IMR-90 (cell line): ENCODE data around the gene SNX11. TPM values are rescaled to one million over a fixed set of nuclear protein-coding genes. Genes with fewer than 3 reads are reported as not detected.

Experiments used
- ATAC-seq: fragments of 200-7000 bp; cut with Tn5 transposase; 2 replicates; pipeline ENCODE4 v1.9.1; 2020; ENCODE audit warnings: low read depth, mild to moderate bottlenecking, moderate library complexity
- BruUV-seq: library from RNA; stranded (reverse); fragments of 400-500 nt; replicated peaks from 2 replicates; lab custom pipeline; 2021; lab: Mats Ljungman, UMichigan
- CTCF ChIA-PET: fragments of 300-600 bp; formaldehyde crosslinking; extraction: SDS; loops from one replicate; lab custom pipeline; 2021; ENCODE audit warnings: antibody characterized with exemption; lab: Yijun Ruan, JAX
- POLR2A ChIA-PET: fragments of 300-600 bp; sonication (Branson Sonifier 250); formaldehyde crosslinking; loops from one replicate; lab custom pipeline; 2022; ENCODE audit warnings: antibody characterized with exemption; ENCODE audit not compliant: unreplicated experiment; lab: Charles Lee
- DNase-seq: peaks from one replicate; pipeline ENCODE4 v3.0.0; 2013
- H2AFZ ChIP-seq: replicated peaks from 2 replicates; pipeline ENCODE3; 2013; ENCODE audit warnings: low read length, mild to moderate bottlenecking; ENCODE audit not compliant: poor library complexity
- H2AK5ac ChIP-seq: 2 replicates; pipeline ENCODE4 v1.6.1; 2013; ENCODE audit warnings: low read depth, low read length, inconsistent platforms
- H2AK9ac ChIP-seq: replicated peaks from 2 replicates; pipeline ENCODE3; 2013; ENCODE audit warnings: mild to moderate bottlenecking, low read depth, low read length, moderate library complexity; ENCODE audit not compliant: poor library complexity
- H2BK120ac ChIP-seq: 2 replicates; pipeline ENCODE4 v1.6.1; 2013; ENCODE audit warnings: low read depth, low read length, inconsistent platforms
- H2BK15ac ChIP-seq: 3 replicates; pipeline ENCODE4 v1.6.1; 2013; ENCODE audit warnings: low read depth, low read length, inconsistent platforms
- H2BK20ac ChIP-seq: 2 replicates; pipeline ENCODE4 v1.6.1; 2013; ENCODE audit warnings: low read depth, mild to moderate bottlenecking, inconsistent platforms, low read length, moderate library complexity
- H2BK5ac ChIP-seq: 2 replicates; pipeline ENCODE4 v1.6.1; 2013; ENCODE audit warnings: mild to moderate bottlenecking, low read depth, low read length, inconsistent platforms; ENCODE audit not compliant: poor library complexity, severe bottlenecking
- H3K14ac ChIP-seq: replicated peaks from 2 replicates; pipeline ENCODE4 v1.6.1; 2013; ENCODE audit warnings: low read depth, low read length, inconsistent platforms
- H3K18ac ChIP-seq: 2 replicates; pipeline ENCODE4 v1.6.1; 2013; ENCODE audit warnings: low read depth, low read length, control low read depth
- H3K23ac ChIP-seq: 2 replicates; pipeline ENCODE4 v1.6.1; 2013; ENCODE audit warnings: low read depth, low read length, inconsistent platforms
- H3K27ac ChIP-seq: 2 replicates; pipeline ENCODE4 v1.5.1; 2013; ENCODE audit warnings: mild to moderate bottlenecking, control low read depth, low read length; ENCODE audit not compliant: insufficient read depth
- H3K27me3 ChIP-seq: 2 replicates; pipeline ENCODE4 v1.6.1; 2013; ENCODE audit warnings: low read length; ENCODE audit not compliant: control insufficient read depth, insufficient read depth
- H3K36me3 ChIP-seq: 2 replicates; pipeline ENCODE4 v1.6.1; 2013; ENCODE audit warnings: low read length, mixed read lengths; ENCODE audit not compliant: control insufficient read depth, insufficient read depth
- H3K4ac ChIP-seq: 2 replicates; pipeline ENCODE4 v1.6.1; 2013; ENCODE audit warnings: low read depth, low read length, inconsistent platforms
- H3K4me1 ChIP-seq: 2 replicates; pipeline ENCODE4 v1.6.1; 2013; ENCODE audit warnings: low read length, mixed read lengths; ENCODE audit not compliant: control insufficient read depth, insufficient read depth
- H3K4me2 ChIP-seq: 2 replicates; pipeline ENCODE4 v1.6.1; 2013; ENCODE audit warnings: low read depth, mild to moderate bottlenecking, control low read depth, low read length, moderate library complexity
- H3K4me3 ChIP-seq: 2 replicates; pipeline ENCODE4 v1.5.1; 2013; ENCODE audit warnings: low read depth, mild to moderate bottlenecking, control low read depth, low read length, moderate library complexity; ENCODE audit not compliant: insufficient read depth
- H3K56ac ChIP-seq: 2 replicates; pipeline ENCODE4 v1.6.1; 2013; ENCODE audit warnings: low read length, inconsistent platforms; ENCODE audit not compliant: insufficient read depth; ENCODE audit errors: extremely low read depth
- H3K79me1 ChIP-seq, 2 experiments: 2 replicates each; pipeline ENCODE4 v1.6.1; 2013; ENCODE audit warnings: low read length in 2 of 2, inconsistent platforms in 1 of 2, low read depth in 1 of 2
- H3K9ac ChIP-seq: 2 replicates; pipeline ENCODE4 v1.6.1; 2013; ENCODE audit warnings: low read depth, low read length, control low read depth
- H3K9me1 ChIP-seq: 2 replicates; pipeline ENCODE4 v1.6.1; 2013; ENCODE audit warnings: low read length, inconsistent platforms; ENCODE audit not compliant: insufficient read depth
- H3K9me3 ChIP-seq: 2 replicates; pipeline ENCODE4 v1.6.1; 2013; ENCODE audit warnings: low read length; ENCODE audit not compliant: control insufficient read depth, insufficient read depth
- H4K20me1 ChIP-seq: 2 replicates; pipeline ENCODE4 v1.6.1; 2013; ENCODE audit warnings: low read length, inconsistent platforms; ENCODE audit not compliant: insufficient read depth
- H4K5ac ChIP-seq: 2 replicates; pipeline ENCODE4 v1.6.1; 2013; ENCODE audit warnings: mild to moderate bottlenecking, low read depth, low read length, control low read depth
- H4K8ac ChIP-seq, 2 experiments: 2 replicates each; pipeline ENCODE4 v1.6.1; 2013; ENCODE audit warnings: low read depth in 2 of 2, low read length in 2 of 2, control low read depth in 1 of 2, inconsistent platforms in 1 of 2
- H4K91ac ChIP-seq: 2 replicates; pipeline ENCODE4 v1.6.1; 2013; ENCODE audit warnings: low read depth, low read length, inconsistent platforms; ENCODE audit not compliant: insufficient read depth
- BHLHE40 ChIP-seq: fragments of 150-350 bp; IDR thresholded peaks from 2 replicates; pipeline ENCODE4 v1.6.1; 2016; ENCODE audit warnings: mild to moderate bottlenecking, low read depth, low read length
- CEBPB ChIP-seq: IDR thresholded peaks from 2 replicates; pipeline ENCODE4 v1.6.1; 2012; ENCODE audit warnings: low read depth, low read length, improper control_type of control experiment
- CHD1 ChIP-seq: IDR thresholded peaks from 2 replicates; pipeline ENCODE4 v1.6.1; 2012; ENCODE audit warnings: low read depth, low read length, improper control_type of control experiment
- CTCF ChIP-seq: conservative IDR thresholded peaks from 2 replicates; pipeline ENCODE4 v1.5.1; 2012; ENCODE audit warnings: mild to moderate bottlenecking, low read depth, low read length, improper control_type of control experiment
- ELK1 ChIP-seq: fragments of 150-350 bp; IDR thresholded peaks from 2 replicates; pipeline ENCODE4 v1.6.1; 2016; ENCODE audit warnings: low read depth, mild to moderate bottlenecking, low read length, moderate library complexity, borderline replicate concordance
- MAFK ChIP-seq: IDR thresholded peaks from 2 replicates; pipeline ENCODE4 v1.6.1; 2012; ENCODE audit warnings: low read depth, low read length, improper control_type of control experiment
- MAZ ChIP-seq: IDR thresholded peaks from 2 replicates; pipeline ENCODE4 v1.6.1; 2012; ENCODE audit warnings: low read depth, mild to moderate bottlenecking, low read length, improper control_type of control experiment, moderate library complexity, borderline replicate concordance
- MXI1 ChIP-seq: IDR thresholded peaks from 2 replicates; pipeline ENCODE4 v1.6.1; 2012; ENCODE audit warnings: low read depth, mild to moderate bottlenecking, low read length, moderate library complexity, borderline replicate concordance
- NFE2L2 ChIP-seq: fragments of 150-350 bp; IDR thresholded peaks from 2 replicates; pipeline ENCODE4 v1.6.1; 2016; ENCODE audit warnings: low read depth, mild to moderate bottlenecking, low read length
- POLR2A ChIP-seq: IDR thresholded peaks from 2 replicates; pipeline ENCODE4 v1.6.1; 2012; ENCODE audit warnings: mild to moderate bottlenecking, low read depth, low read length
- RAD21 ChIP-seq: IDR thresholded peaks from 2 replicates; pipeline ENCODE4 v1.6.1; 2012; ENCODE audit warnings: low read length, improper control_type of control experiment
- RCOR1 ChIP-seq: IDR thresholded peaks from 2 replicates; pipeline ENCODE4 v1.6.1; 2012; ENCODE audit warnings: mild to moderate bottlenecking, low read length, improper control_type of control experiment; ENCODE audit not compliant: insufficient replicate concordance
- RFX5 ChIP-seq: IDR thresholded peaks from 2 replicates; pipeline ENCODE4 v1.8.0; 2012; ENCODE audit warnings: low read depth, mild to moderate bottlenecking, low read length, moderate library complexity
- USF2 ChIP-seq: fragments of 150-350 bp; IDR thresholded peaks from 2 replicates; pipeline ENCODE4 v1.6.1; 2017; ENCODE audit warnings: mild to moderate bottlenecking, antibody characterized with exemption, low read length, low read depth
- WGBS, 2 experiments: methylation state at CpG; one replicate each; pipeline versions ENCODE4 v1.1.5 to v1.1.7; 2013; ENCODE audit warnings: missing lambda C conversion rate in 2 of 2; ENCODE audit not compliant: insufficient read length in 1 of 2; ENCODE audit errors: extremely low coverage in 2 of 2; 5-methylcytosine and 5-hydroxymethylcytosine counted together
- dilution Hi-C: fragments of 300-500 bp; cut with HindIII; formaldehyde crosslinking; loops from one replicate; pipeline ENCODE4 v1.14.3; 2018; ENCODE audit warnings: low sequenced_read_pairs; ENCODE audit not compliant: unreplicated experiment
- in situ Hi-C: fragments of 300-500 bp; cut with MboI; formaldehyde crosslinking; loops from 3 replicates; pipeline ENCODE4 v1.14.3; 2019; ENCODE audit warnings: low sequenced_read_pairs, inconsistent platforms, mixed read lengths
- intact Hi-C: fragments of 100-400 bp; cut with micrococcal nuclease; formaldehyde crosslinking; loops from 2 replicates; pipeline ENCODE4 v1.10.0; 2022
- polyA plus RNA-seq, 3 experiments: library from polyadenylated mRNA; depleted of rRNA; stranded (reverse); fragments of >200 nt; gene quantifications; 2 replicates each; pipeline ENCODE4 v1.2.3, GENCODE V29; 2012; ENCODE audit warnings: low replicate concordance in 1 of 3
- total RNA-seq: library from RNA; depleted of rRNA; stranded (reverse); fragments of >200 nt; gene quantifications from 2 replicates; pipeline ENCODE4 v1.2.3, GENCODE V29; 2012

The SNX11 gene
- total and polyA plus RNA-seq, 2 of the 4 experiments (the other 2 are of a cell fraction) = 14.7 to 16.9 TPM

- WGBS, 2 experiments = no CpG with 5 or more reads among the region's 5 CpGs
- POLR2A ChIA-PET = no interaction called here
- TF ChIP-seq RAD21 = no peak
- TF ChIP-seq CEBPB = no peak
- no peak for TF ChIP-seq BHLHE40
- TF ChIP-seq NFE2L2 = no peak
- TF ChIP-seq CTCF = no peak
- no peak for TF ChIP-seq POLR2A
- TF ChIP-seq MXI1 = no peak
- no peak for TF ChIP-seq CHD1
- TF ChIP-seq ELK1 = no peak
- no peak for TF ChIP-seq USF2
- no peak for TF ChIP-seq RFX5
- TF ChIP-seq RCOR1 = no peak
- TF ChIP-seq MAFK = no peak
- TF ChIP-seq MAZ = no peak
These were observed 20.8 kb downstream of the SNX11 start for GRCh38 chr17:48128400-48128799.

More at GRCh38 chr17:48128400-48128799, 20.8 kb downstream of the SNX11 start:
- Histone ChIP-seq H3K4me3 (no peak overlapping the region), H3K27ac (no peak overlapping the region), H2BK20ac (no peak overlapping the region), H2AK5ac (no peak overlapping the region), H2BK5ac (no peak overlapping the region), H3K56ac (no peak overlapping the region), H2BK15ac (no peak overlapping the region), H2AFZ (no peak overlapping the region), H4K5ac (no peak overlapping the region), H4K20me1 (no peaks in the 10 kb centered on the region), H2BK120ac (no peak overlapping the region), H3K4ac (no peak overlapping the region), H3K4me1 (no peaks in the 10 kb centered on the region), H3K18ac (no peak overlapping the region), H3K23ac (no peak overlapping the region), H2AK9ac (no peak overlapping the region), H3K9me1 (no peaks in the 10 kb centered on the region), H3K36me3 (peaks cover 2% of the 10 kb centered on the region), H4K8ac (no peak overlapping the region), H3K14ac (no peak overlapping the region), H4K91ac (no peak overlapping the region), H3K9me3 (no peaks in the 10 kb centered on the region), H3K27me3 (peaks cover 8% of the 10 kb centered on the region), H3K4me2 (no peak overlapping the region), H3K79me1 (no peaks in the 10 kb centered on the region), H3K9ac (no peak overlapping the region)
- CTCF ChIA-PET = no interaction called here
- dilution Hi-C loops = no loop called here
- no TSS peak for BruUV-seq
- in situ Hi-C loops = loop anchor here (5.0 kb wide), 1 partner anchor 101 kb away; no protein-coding TSS in a partner anchor
- ATAC-seq (no peak), DNase-seq (no peak)
- intact Hi-C loops = no loop called here
